ENCODE results near the gene WDR5. TPM values are rescaled to one million over a fixed set of nuclear protein-coding genes. Genes with fewer than 3 reads are reported as not detected.

Gene WDR5
- total RNA-seq, 3 donors from 2014 or later, result 16.0 to 17.7 (median 17.4) TPM

- peak overlapping the region; percentile 88 to 95 for H3K27ac ChIP-seq
- TF ChIP-seq POLR2A (IDR thresholded peaks at IDR 0.05), result no peak
- no peak for TF ChIP-seq POLR2AphosphoS5 (IDR thresholded peaks at IDR 0.05)
- no peak for TF ChIP-seq CTCF (IDR thresholded peaks at IDR 0.05)
- intact Hi-C loops (cut with DNase I; ENCODE audit: low total_unique reads), result no loop called here
These were observed 936 bp upstream of the WDR5 start for GRCh38 chr9:134134949-134135342.

GRCh38 chr9:134136118-134136995 is 475 bp downstream of the WDR5 start:
- intact Hi-C loops (cut with DNase I; ENCODE audit: low total_unique reads), result no loop called here
- peaks cover 3 to 42% of the 10 kb centered on the region in 2 donors for H3K4me1 ChIP-seq
- no peaks in the 10 kb centered on the region for H3K36me3 ChIP-seq
- no peaks in the 10 kb centered on the region for H3K27me3 ChIP-seq
- peak overlapping the region; percentile 89 to 97 (median 97) for H3K4me3 ChIP-seq
- TF ChIP-seq POLR2AphosphoS5 (IDR thresholded peaks at IDR 0.05), result no peak
- TF ChIP-seq POLR2A (IDR thresholded peaks at IDR 0.05), result no peak
- no peak for DNase-seq (ENCODE audit: low spot score in 2 of 2)
- H3K27ac ChIP-seq, result peak overlapping the region; percentile 36 to 95
- H3K9me3 ChIP-seq, result no peaks in the 10 kb centered on the region

More at GRCh38 chr9:134134949-134135342, 936 bp upstream of the WDR5 start:
- H3K36me3 ChIP-seq, result no peaks in the 10 kb centered on the region
- peak overlapping the region; percentile 89 to 97 (median 97) for H3K4me3 ChIP-seq
- peaks cover 3 to 44% of the 10 kb centered on the region in 2 donors for H3K4me1 ChIP-seq
- no peaks in the 10 kb centered on the region for H3K27me3 ChIP-seq
- DNase-seq (ENCODE audit: low spot score in 2 of 2), result no peak
- no peaks in the 10 kb centered on the region for H3K9me3 ChIP-seq

GRCh38 chr9:134136996-134137299 is 1.1 kb downstream of the WDR5 start:
- TF ChIP-seq CTCF (IDR thresholded peaks at IDR 0.05) (no peak), POLR2AphosphoS5 (IDR thresholded peaks at IDR 0.05) (no peak), POLR2A (IDR thresholded peaks at IDR 0.05) (no peak)

GRCh38 chr9:134138292-134138691 is 2.4 kb downstream of the WDR5 start:
- intact Hi-C loops (cut with DNase I; ENCODE audit: low total_unique reads), result no loop called here
- Histone ChIP-seq H3K27ac (no peak overlapping the region), H3K27me3 (no peaks in the 10 kb centered on the region), H3K4me1 (peaks cover 3 to 39% of the 10 kb centered on the region in 2 donors), H3K9me3 (no peaks in the 10 kb centered on the region), H3K36me3 (no peaks in the 10 kb centered on the region), H3K4me3 (no peak overlapping the region)
- no peak for DNase-seq (ENCODE audit: low spot score in 2 of 2)
- no peak for TF ChIP-seq POLR2AphosphoS5 (IDR thresholded peaks at IDR 0.05)

More at GRCh38 chr9:134136996-134137299, 1.1 kb downstream of the WDR5 start:
- no peak overlapping the region for H3K27ac ChIP-seq
- no peaks in the 10 kb centered on the region for H3K27me3 ChIP-seq
- H3K4me3 ChIP-seq, result peak overlapping the region; percentile 89 to 97 (median 97)
- peaks cover 3 to 39% of the 10 kb centered on the region in 2 donors for H3K4me1 ChIP-seq
- DNase-seq (ENCODE audit: low spot score in 2 of 2), result no peak
- H3K9me3 ChIP-seq, result no peaks in the 10 kb centered on the region
- intact Hi-C loops (cut with DNase I; ENCODE audit: low total_unique reads), result no loop called here
- no peaks in the 10 kb centered on the region for H3K36me3 ChIP-seq

GRCh38 chr9:134139081-134139480 is 3.2 kb downstream of the WDR5 start:
- Histone ChIP-seq H3K36me3 (no peaks in the 10 kb centered on the region), H3K4me1 (peaks cover 3 to 37% of the 10 kb centered on the region in 2 donors), H3K27me3 (no peaks in the 10 kb centered on the region), H3K27ac (no peak overlapping the region), H3K4me3 (no peak overlapping the region), H3K9me3 (no peaks in the 10 kb centered on the region)
- intact Hi-C loops (cut with DNase I; ENCODE audit: low total_unique reads), result no loop called here
- no peak for TF ChIP-seq POLR2AphosphoS5 (IDR thresholded peaks at IDR 0.05)
- no peak for TF ChIP-seq POLR2A (IDR thresholded peaks at IDR 0.05)
- TF ChIP-seq CTCF (IDR thresholded peaks at IDR 0.05), result no peak
- no peak for DNase-seq (ENCODE audit: low spot score in 2 of 2)

- Histone ChIP-seq H3K4me1 (peaks cover 3 to 27% of the 10 kb centered on the region in 2 donors), H3K27me3 (no peaks in the 10 kb centered on the region), H3K36me3 (peaks cover 6% of the 10 kb centered on the region), H3K4me3 (no peak overlapping the region), H3K9me3 (no peaks in the 10 kb centered on the region), H3K27ac (no peak overlapping the region)
- no peak for TF ChIP-seq CTCF (IDR thresholded peaks at IDR 0.05)
- TF ChIP-seq POLR2AphosphoS5 (IDR thresholded peaks at IDR 0.05), result no peak
- no peak for TF ChIP-seq POLR2A (IDR thresholded peaks at IDR 0.05)
- no peak for DNase-seq (ENCODE audit: low spot score in 2 of 2)
- intact Hi-C loops (cut with DNase I; ENCODE audit: low total_unique reads), result no loop called here
These were observed 6.0 kb downstream of the WDR5 start for GRCh38 chr9:134141906-134142305.

All from breast epithelium (tissue), 4 donors.